GM10266 (cell line): ENCODE measurements around the gene IQCK.

ENCODE experiments used
- DNase-seq: peaks from one replicate; pipeline ENCODE4 v3.0.0; 2012; ENCODE audit errors: extremely low spot score
- TF ChIP-seq, protein P1 (sequence below): IDR thresholded peaks from 2 replicates; pipeline ENCODE4 v1.5.1; 2012; ENCODE audit warnings: mild to moderate bottlenecking, low read depth; ENCODE audit not compliant: control insufficient read depth, insufficient read depth; ENCODE audit errors: missing control alignments

The IQCK gene

DNA sequence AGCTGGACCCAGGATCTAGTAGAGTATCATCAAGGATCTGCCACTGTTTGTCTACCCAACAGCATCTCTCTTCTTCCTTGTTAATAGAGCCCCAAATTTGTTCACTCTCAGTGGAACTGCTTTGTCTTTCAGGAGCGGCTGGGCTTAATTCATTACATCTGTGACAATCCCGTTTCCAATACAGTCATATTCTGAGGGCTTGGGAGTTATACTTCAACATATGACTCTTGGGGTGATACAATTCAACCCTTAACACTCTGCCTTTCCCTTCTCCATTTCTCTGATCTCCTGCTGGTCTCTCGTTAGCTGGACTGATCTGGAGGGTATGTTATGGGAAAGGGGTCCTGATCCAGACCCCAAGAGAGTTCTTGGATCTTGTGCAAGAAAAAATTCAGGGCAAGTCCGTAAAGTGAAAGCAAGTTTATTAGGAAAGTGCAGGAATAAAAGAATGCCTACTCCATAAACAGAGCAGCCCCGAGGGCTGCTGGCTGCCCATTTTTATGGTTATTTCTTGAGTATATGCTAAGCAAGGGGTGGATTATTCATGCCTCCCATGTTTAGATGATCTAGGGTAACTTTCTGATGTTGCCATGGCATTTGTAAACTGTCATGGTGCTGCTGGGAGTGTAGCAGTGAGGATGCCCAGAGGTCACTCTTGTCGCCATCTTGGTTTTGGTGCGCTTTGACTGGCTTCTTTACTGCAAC lies 42.4 kb downstream of the IQCK start:
- DNase-seq: no peak

DNA sequence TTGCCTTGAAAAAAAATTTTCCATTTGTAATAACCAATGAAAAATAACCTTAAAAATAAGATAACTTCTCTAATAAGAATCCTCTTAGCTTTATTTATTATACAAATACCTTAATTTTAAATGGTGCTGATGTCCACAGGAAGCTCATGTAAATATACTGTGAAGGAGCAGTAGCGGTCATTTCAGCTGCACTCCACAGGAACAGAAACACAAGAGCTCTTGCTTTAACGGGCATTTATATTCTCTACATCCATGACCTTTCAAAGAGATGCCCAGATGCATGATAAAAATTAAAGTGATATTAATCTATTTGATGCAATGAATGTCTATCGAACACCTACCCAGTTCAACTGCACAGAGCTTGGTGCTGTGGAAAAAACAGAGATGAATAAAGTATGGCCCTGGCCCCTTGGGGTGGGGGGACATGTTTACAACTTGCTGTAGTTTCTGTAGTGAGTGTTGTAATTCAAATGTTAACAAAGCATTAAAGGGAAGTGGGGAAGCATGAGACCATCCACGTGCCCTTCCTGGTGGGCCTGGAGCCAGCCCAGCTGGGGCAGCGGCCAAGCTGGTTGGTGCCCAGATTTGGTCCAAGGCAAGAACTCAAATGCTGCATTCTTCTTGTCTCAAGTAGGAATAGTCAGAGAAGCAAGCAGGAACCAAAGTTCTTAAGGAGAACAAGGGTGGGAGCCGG lies 47.9 kb downstream of the IQCK start:
- DNase-seq: no peak
- TF ChIP-seq, protein P1, sequence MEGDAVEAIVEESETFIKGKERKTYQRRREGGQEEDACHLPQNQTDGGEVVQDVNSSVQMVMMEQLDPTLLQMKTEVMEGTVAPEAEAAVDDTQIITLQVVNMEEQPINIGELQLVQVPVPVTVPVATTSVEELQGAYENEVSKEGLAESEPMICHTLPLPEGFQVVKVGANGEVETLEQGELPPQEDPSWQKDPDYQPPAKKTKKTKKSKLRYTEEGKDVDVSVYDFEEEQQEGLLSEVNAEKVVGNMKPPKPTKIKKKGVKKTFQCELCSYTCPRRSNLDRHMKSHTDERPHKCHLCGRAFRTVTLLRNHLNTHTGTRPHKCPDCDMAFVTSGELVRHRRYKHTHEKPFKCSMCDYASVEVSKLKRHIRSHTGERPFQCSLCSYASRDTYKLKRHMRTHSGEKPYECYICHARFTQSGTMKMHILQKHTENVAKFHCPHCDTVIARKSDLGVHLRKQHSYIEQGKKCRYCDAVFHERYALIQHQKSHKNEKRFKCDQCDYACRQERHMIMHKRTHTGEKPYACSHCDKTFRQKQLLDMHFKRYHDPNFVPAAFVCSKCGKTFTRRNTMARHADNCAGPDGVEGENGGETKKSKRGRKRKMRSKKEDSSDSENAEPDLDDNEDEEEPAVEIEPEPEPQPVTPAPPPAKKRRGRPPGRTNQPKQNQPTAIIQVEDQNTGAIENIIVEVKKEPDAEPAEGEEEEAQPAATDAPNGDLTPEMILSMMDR: no peak

More for the DNA sequence above, 42.4 kb downstream of the IQCK start:
- TF ChIP-seq, protein P1: no peak

DNA sequence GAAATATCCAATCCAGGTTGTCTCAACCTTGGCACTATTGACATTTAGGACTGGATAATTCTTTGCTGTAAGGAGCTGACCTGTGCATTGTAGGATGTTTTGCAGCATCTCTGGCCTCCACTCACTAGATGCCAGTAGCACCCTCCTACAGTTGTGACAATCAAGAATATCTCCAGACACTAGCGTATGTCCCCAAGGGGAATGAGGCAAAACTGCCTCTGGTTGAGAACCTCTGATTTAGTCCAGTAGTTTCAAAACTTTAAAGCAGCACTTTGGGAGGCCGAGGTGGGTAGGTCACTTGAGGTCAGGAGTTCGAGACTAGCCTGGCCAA lies 48.4 kb downstream of the IQCK start:
- DNase-seq: no peak
- TF ChIP-seq, protein P1: no peak

DNA sequence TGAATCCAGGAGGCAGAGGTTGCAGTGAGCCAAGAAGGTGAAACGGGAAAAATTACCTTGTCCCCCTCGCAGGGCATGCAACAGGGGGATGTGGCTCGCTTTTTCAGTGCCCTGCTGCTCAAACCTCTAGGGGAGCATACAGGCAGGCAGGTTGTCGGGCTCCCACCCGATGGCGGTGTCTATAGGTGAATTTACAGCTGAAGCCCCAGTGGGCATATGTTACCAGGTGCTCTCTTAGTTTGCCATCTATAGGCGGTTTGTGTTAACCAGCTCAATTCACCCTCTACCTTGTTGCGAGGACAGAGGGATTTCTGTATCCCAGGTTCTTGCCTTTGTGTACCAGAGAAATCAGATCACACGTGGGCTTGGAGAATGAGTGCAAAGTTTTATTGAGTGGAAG lies 48.9 kb downstream of the IQCK start:
- TF ChIP-seq, protein P1: no peak
- no peak for DNase-seq

DNA sequence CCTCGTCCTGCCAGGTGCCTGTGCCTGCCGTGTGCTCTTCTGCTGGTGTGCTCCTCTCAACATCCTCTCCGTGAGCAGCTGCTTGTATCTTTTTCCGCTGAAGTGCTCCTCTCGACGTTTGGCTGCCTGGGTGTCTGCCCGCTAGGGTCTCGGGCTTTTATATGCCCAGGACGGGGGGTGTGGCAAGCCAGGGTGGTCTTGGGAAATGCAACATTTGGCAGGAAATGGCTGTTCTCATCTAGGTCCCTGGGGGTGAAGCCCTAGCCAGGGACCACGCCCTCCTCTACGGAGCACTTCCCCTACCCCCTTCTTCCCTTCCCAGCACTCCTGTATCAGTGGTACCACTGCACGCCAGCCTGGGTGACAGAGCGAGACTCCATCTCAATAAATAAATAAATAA lies 49.4 kb downstream of the IQCK start:
- TF ChIP-seq, protein P1: no peak
- no peak for DNase-seq

DNA sequence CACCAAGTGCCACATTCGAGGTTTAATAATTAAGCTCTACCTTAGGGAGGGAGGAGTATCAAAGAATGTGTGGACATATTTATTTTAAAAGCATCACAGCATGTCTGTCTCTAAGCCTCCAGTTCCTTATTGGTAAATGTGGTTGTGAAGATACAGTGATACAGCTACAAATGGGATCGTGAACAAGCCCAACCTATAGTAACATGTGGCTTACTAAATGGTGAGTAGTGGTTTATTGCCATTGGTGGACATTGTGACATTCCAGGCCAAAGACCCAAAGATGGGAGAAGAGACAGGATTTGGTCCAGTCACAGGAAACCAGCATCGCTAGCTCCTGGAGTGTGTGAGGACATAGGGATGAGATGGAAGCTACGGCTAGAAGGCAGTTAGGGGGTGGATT lies 51.2 kb downstream of the IQCK start:
- DNase-seq: no peak
- TF ChIP-seq, protein P1: no peak

DNA sequence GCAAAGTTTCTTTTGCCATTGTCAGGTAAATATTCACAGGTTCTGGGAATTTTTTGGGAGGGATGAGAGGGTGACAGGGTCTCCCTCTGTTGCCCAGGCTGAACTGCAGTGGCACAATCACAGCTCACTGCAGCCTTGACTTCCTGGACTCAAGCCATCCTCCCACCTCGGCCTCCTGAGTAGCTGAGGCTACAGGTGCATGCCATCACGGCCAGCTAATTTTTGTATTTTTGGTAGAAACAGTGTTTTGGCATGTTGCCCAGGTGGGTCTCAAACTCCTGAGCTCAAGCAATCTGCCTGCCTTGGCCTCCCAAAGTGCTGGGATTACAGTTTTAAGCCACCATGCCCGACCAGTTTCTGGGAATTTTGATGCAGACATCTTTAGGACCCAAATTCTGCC lies 53.0 kb downstream of the IQCK start:
- DNase-seq: no peak
- TF ChIP-seq, protein P1: no peak
